ENCODE measurements around the gene RAB6B. TPM values are rescaled to one million over a fixed set of nuclear protein-coding genes. Genes with fewer than 3 reads are reported as not detected.

Gene RAB6B
- total and polyA plus RNA-seq, 5 donors, result 23.6 to 48.1 (median 34.8) TPM

GRCh38 chr3:133893683-133894352, 1.9 kb downstream of the RAB6B start:
- H3K4me1 ChIP-seq (ENCODE audit: control insufficient read depth, insufficient read depth, low read length), result peaks cover 9% of the 10 kb centered on the region
- no peak overlapping the region for H3K27ac ChIP-seq (ENCODE audit: low read length)
- DNase-seq, result no peak
- ATAC-seq, result no peak
- no peaks in the 10 kb centered on the region for H3K9me3 ChIP-seq (ENCODE audit: control insufficient read depth, low read length)
- WGBS, result 80% methylated on average over 6 of the region's 6 CpGs
- no peaks in the 10 kb centered on the region for H3K27me3 ChIP-seq (ENCODE audit: control insufficient read depth, insufficient read depth)
- intact Hi-C loops (cut with DNase I), result no loop called here
- H3K4me3 ChIP-seq (ENCODE audit: low read length), result no peak overlapping the region

GRCh38 chr3:133892541-133893231, 3.0 kb downstream of the RAB6B start:
- Histone ChIP-seq H3K4me1 (ENCODE audit: control insufficient read depth, insufficient read depth, low read length) (peaks cover 9% of the 10 kb centered on the region), H3K27ac (ENCODE audit: low read length) (peak overlapping the region; percentile 31), H3K4me3 (ENCODE audit: low read length) (no peak overlapping the region), H3K27me3 (ENCODE audit: control insufficient read depth, insufficient read depth) (no peaks in the 10 kb centered on the region), H3K9me3 (ENCODE audit: control insufficient read depth, low read length) (no peaks in the 10 kb centered on the region)
- intact Hi-C loops (cut with DNase I), result no loop called here
- 19% methylated on average over 6 of the region's 6 CpGs for WGBS
- DNase-seq (peak; percentile 64 to 86 (median 83)), ATAC-seq (peak; percentile 51 to 75)

- intact Hi-C loops (cut with DNase I), result no loop called here
- Histone ChIP-seq H3K27me3 (ENCODE audit: control insufficient read depth, insufficient read depth) (no peaks in the 10 kb centered on the region), H3K27ac (ENCODE audit: low read length) (no peak overlapping the region), H3K9me3 (ENCODE audit: control insufficient read depth, low read length) (no peaks in the 10 kb centered on the region), H3K4me3 (ENCODE audit: low read length) (no peak overlapping the region), H3K4me1 (ENCODE audit: control insufficient read depth, insufficient read depth, low read length) (peaks cover 9% of the 10 kb centered on the region)
- DNase-seq (no peak), ATAC-seq (no peak)
- 92% methylated on average over 11 of the region's 11 CpGs for WGBS
These were observed 3.9 kb downstream of the RAB6B start for GRCh38 chr3:133891662-133892378.

- WGBS, result 83% methylated on average over 5 of the region's 5 CpGs
These were observed 4.6 kb downstream of the RAB6B start for GRCh38 chr3:133890972-133891644.

GRCh38 chr3:133890037-133890436, 5.6 kb downstream of the RAB6B start:
- Histone ChIP-seq H3K4me3 (ENCODE audit: low read length) (no peak overlapping the region), H3K27me3 (ENCODE audit: control insufficient read depth, insufficient read depth) (no peaks in the 10 kb centered on the region), H3K9me3 (ENCODE audit: control insufficient read depth, low read length) (no peaks in the 10 kb centered on the region), H3K27ac (ENCODE audit: low read length) (no peak overlapping the region), H3K4me1 (ENCODE audit: control insufficient read depth, insufficient read depth, low read length) (peaks cover 9% of the 10 kb centered on the region)
- WGBS, result 97% methylated on average over 2 of the region's 2 CpGs
- intact Hi-C loops (cut with DNase I), result no loop called here
- no peak for DNase-seq
- no peak for ATAC-seq

More at GRCh38 chr3:133890972-133891644, 4.6 kb downstream of the RAB6B start:
- no peak for DNase-seq
- Histone ChIP-seq H3K4me3 (ENCODE audit: low read length) (no peak overlapping the region), H3K27ac (ENCODE audit: low read length) (no peak overlapping the region), H3K27me3 (ENCODE audit: control insufficient read depth, insufficient read depth) (no peaks in the 10 kb centered on the region), H3K4me1 (ENCODE audit: control insufficient read depth, insufficient read depth, low read length) (peaks cover 9% of the 10 kb centered on the region), H3K9me3 (ENCODE audit: control insufficient read depth, low read length) (no peaks in the 10 kb centered on the region)
- intact Hi-C loops (cut with DNase I), result no loop called here
- ATAC-seq, result no peak

- ATAC-seq (no peak), DNase-seq (no peak)
- WGBS, result 94% methylated on average over 9 of the region's 9 CpGs
- Histone ChIP-seq H3K27ac (ENCODE audit: low read length) (no peak overlapping the region), H3K4me1 (ENCODE audit: control insufficient read depth, insufficient read depth, low read length) (peaks cover 9% of the 10 kb centered on the region), H3K9me3 (ENCODE audit: control insufficient read depth, low read length) (no peaks in the 10 kb centered on the region), H3K27me3 (ENCODE audit: control insufficient read depth, insufficient read depth) (no peaks in the 10 kb centered on the region), H3K4me3 (ENCODE audit: low read length) (no peak overlapping the region)
- intact Hi-C loops (cut with DNase I), result no loop called here
These were observed 6.8 kb downstream of the RAB6B start for GRCh38 chr3:133888726-133889340.

GRCh38 chr3:133887803-133888703, 7.6 kb downstream of the RAB6B start:
- WGBS, result 48% methylated on average over 8 of the region's 8 CpGs
- DNase-seq (no peak), ATAC-seq (no peak)
- Histone ChIP-seq H3K4me1 (ENCODE audit: control insufficient read depth, insufficient read depth, low read length) (peaks cover 9% of the 10 kb centered on the region), H3K27me3 (ENCODE audit: control insufficient read depth, insufficient read depth) (no peaks in the 10 kb centered on the region), H3K4me3 (ENCODE audit: low read length) (no peak overlapping the region), H3K9me3 (ENCODE audit: control insufficient read depth, low read length) (no peaks in the 10 kb centered on the region), H3K27ac (ENCODE audit: low read length) (no peak overlapping the region)
- intact Hi-C loops (cut with DNase I), result no loop called here

- H3K9me3 ChIP-seq (ENCODE audit: control insufficient read depth, low read length), result no peaks in the 10 kb centered on the region
- ATAC-seq (no peak), DNase-seq (no peak)
- 84% methylated on average over 4 of the region's 4 CpGs for WGBS
- no peak overlapping the region for H3K4me3 ChIP-seq (ENCODE audit: low read length)
- no peaks in the 10 kb centered on the region for H3K27me3 ChIP-seq (ENCODE audit: control insufficient read depth, insufficient read depth)
- intact Hi-C loops (cut with DNase I), result no loop called here
- peaks cover 4% of the 10 kb centered on the region for H3K4me1 ChIP-seq (ENCODE audit: control insufficient read depth, insufficient read depth, low read length)
- no peak overlapping the region for H3K27ac ChIP-seq (ENCODE audit: low read length)
These were observed 8.4 kb downstream of the RAB6B start for GRCh38 chr3:133887074-133887802.

GRCh38 chr3:133886031-133886722, 9.5 kb downstream of the RAB6B start:
- intact Hi-C loops (cut with DNase I), result no loop called here
- H3K27me3 ChIP-seq (ENCODE audit: control insufficient read depth, insufficient read depth), result no peaks in the 10 kb centered on the region
- ATAC-seq, result no peak

More at GRCh38 chr3:133886031-133886722, 9.5 kb downstream of the RAB6B start:
- Histone ChIP-seq H3K4me1 (ENCODE audit: control insufficient read depth, insufficient read depth, low read length) (peaks cover 4% of the 10 kb centered on the region), H3K9me3 (ENCODE audit: control insufficient read depth, low read length) (no peaks in the 10 kb centered on the region), H3K27ac (ENCODE audit: low read length) (no peak overlapping the region), H3K4me3 (ENCODE audit: low read length) (no peak overlapping the region)
- WGBS, result 88% methylated on average over 7 of the region's 7 CpGs
- no peak for DNase-seq
